HepG2 (cell line): Measurements from ENCODE around the gene NDUFB8. TPM values are rescaled to one million over a fixed set of nuclear protein-coding genes. Genes with fewer than 3 reads are reported as not detected.
A peak's percentile ranks its signal among the peaks of the same experiment; 100 is the strongest.

Experiments used
- ARID3A ChIP-seq: IDR thresholded peaks from 2 replicates; pipeline ENCODE4 v1.6.1; 2012; ENCODE audit warnings: low read depth, low read length, improper control_type of control experiment
- ARNT2 ChIP-seq: sonication (generic); formaldehyde crosslinking; IDR thresholded peaks from 2 replicates; pipeline ENCODE4 v1.8.0; 2022; ENCODE audit warnings: mild to moderate bottlenecking, low read depth, missing genetic modification reagents, moderate library complexity
- BRD4 ChIP-seq: sonication (generic); formaldehyde crosslinking; IDR thresholded peaks from 2 replicates; pipeline ENCODE4 v1.4.0; 2020; ENCODE audit warnings: missing genetic modification reagents
- DNMT1 ChIP-seq: sonication (generic); formaldehyde crosslinking; IDR thresholded peaks from 2 replicates; pipeline ENCODE4 v1.5.1; 2020; ENCODE audit warnings: mild to moderate bottlenecking, missing genetic modification reagents
- EP300 ChIP-seq, 3 experiments: sonication (generic) in 1 of 3; formaldehyde crosslinking in 1 of 3; IDR thresholded peaks; 2 replicates each; pipeline versions ENCODE4 v1.5.1 to v1.6.1; 2011 to 2020; ENCODE audit warnings: low read depth in 2 of 3, low read length in 2 of 3, borderline replicate concordance in 1 of 3, improper control_type of control experiment in 1 of 3, mild to moderate bottlenecking in 1 of 3, missing genetic modification reagents in 1 of 3, moderate library complexity in 1 of 3
- HNRNPH1 ChIP-seq: fragments of 200-400 bp; formaldehyde crosslinking; optimal IDR thresholded peaks from 2 replicates; pipeline ENCODE3; 2017; ENCODE audit warnings: mild to moderate bottlenecking, low read depth, low read length
- HOXA9 ChIP-seq: sonication (generic); formaldehyde crosslinking; IDR thresholded peaks from 2 replicates; pipeline ENCODE4 v1.8.1; 2022; ENCODE audit warnings: missing genetic modification reagents, mild to moderate bottlenecking, moderate library complexity, borderline replicate concordance
- IKZF5 ChIP-seq: IDR thresholded peaks from 2 replicates; pipeline ENCODE4 v1.6.1; 2018; ENCODE audit warnings: missing genetic modification reagents, mild to moderate bottlenecking, missing compliant biosample characterization
- KMT2A ChIP-seq: sonication (generic); formaldehyde crosslinking; IDR thresholded peaks from 2 replicates; pipeline ENCODE4 v1.4.0; 2020; ENCODE audit warnings: missing genetic modification reagents
- POLR2A ChIP-seq, 2 experiments: IDR thresholded peaks; 2 replicates each; pipeline ENCODE4 v1.6.1; 2011; ENCODE audit warnings: low read depth in 2 of 2, low read length in 2 of 2, mild to moderate bottlenecking in 1 of 2, moderate library complexity in 1 of 2; ENCODE audit not compliant: insufficient read depth in 1 of 2
- RARG ChIP-seq: sonication (generic); formaldehyde crosslinking; IDR thresholded peaks from 2 replicates; pipeline ENCODE4 v1.4.0; 2020; ENCODE audit warnings: low read depth, mild to moderate bottlenecking, missing genetic modification reagents
- SRSF1 ChIP-seq: fragments of 200-400 bp; formaldehyde crosslinking; optimal IDR thresholded peaks from 2 replicates; pipeline ENCODE3; 2017; ENCODE audit warnings: mild to moderate bottlenecking, low read depth, low read length, moderate library complexity
- ZBTB4 ChIP-seq: sonication (generic); formaldehyde crosslinking; IDR thresholded peaks from 2 replicates; pipeline ENCODE4 v1.4.0; 2020; ENCODE audit warnings: missing genetic modification reagents, mild to moderate bottlenecking, borderline replicate concordance
- ZFY ChIP-seq: sonication (generic); formaldehyde crosslinking; IDR thresholded peaks from 2 replicates; pipeline ENCODE4 v1.4.0; 2020; ENCODE audit warnings: missing genetic modification reagents
- ZNF143 ChIP-seq: sonication (generic); formaldehyde crosslinking; IDR thresholded peaks from 2 replicates; pipeline ENCODE4 v1.4.0; 2020; ENCODE audit warnings: missing genetic modification reagents
- ZNF18 ChIP-seq: sonication (generic); formaldehyde crosslinking; IDR thresholded peaks from 2 replicates; pipeline ENCODE4 v1.8.0; 2022; ENCODE audit warnings: mild to moderate bottlenecking, missing genetic modification reagents; ENCODE audit not compliant: insufficient replicate concordance
- ZNF225 ChIP-seq: sonication (generic); formaldehyde crosslinking; IDR thresholded peaks from 2 replicates; pipeline ENCODE4 v1.4.0; 2020; ENCODE audit warnings: mild to moderate bottlenecking, missing genetic modification reagents
- ZNF317 ChIP-seq: sonication (generic); formaldehyde crosslinking; IDR thresholded peaks from 2 replicates; pipeline ENCODE4 v1.5.0; 2020; ENCODE audit warnings: mild to moderate bottlenecking, missing genetic modification reagents
- ZNF670 ChIP-seq: sonication (generic); formaldehyde crosslinking; IDR thresholded peaks from 2 replicates; pipeline ENCODE4 v1.8.0; 2022; ENCODE audit warnings: mild to moderate bottlenecking, missing genetic modification reagents, borderline replicate concordance
- ZNF792 ChIP-seq: IDR thresholded peaks from 2 replicates; pipeline ENCODE4 v1.6.1; 2016
- polyA plus RNA-seq, 8 experiments: library from polyadenylated mRNA; depleted of rRNA in 3 of 8; stranded (reverse) in 7 of 8; unstranded in 1 of 8; fragments of >200 nt; fragmentation: Illumina TruSeq in 4 of 8; extraction: Trizol in 4 of 8; gene quantifications; 2 replicates each; pipeline versions ENCODE4 v1.2.1 to v1.2.3, GENCODE V29; 2011 to 2016; ENCODE audit warnings: low read depth in 4 of 8, missing spikeins in 1 of 8, mixed read lengths in 1 of 8; ENCODE audit not compliant: insufficient read depth in 1 of 8
- total RNA-seq, 5 experiments: library from RNA; depleted of rRNA; stranded (reverse); fragments of >200 nt; fragmentation: Illumina TruSeq; extraction: Trizol; gene quantifications; 2 replicates each; pipeline ENCODE4 v1.2.3, GENCODE V29; 2016; ENCODE audit warnings: low read depth in 1 of 5

NDUFB8 gene
- total and polyA plus RNA-seq, 2 of the 13 experiments (the other 11 are each of a cell fraction or from before 2014, with no cell fraction given): 210 to 216 TPM

- TF ChIP-seq ZBTB4 (CRISPR knock-in tag) (no peak), ZNF792 (0 out of 2 replicates have a peak, but pooled peaks have one; percentile 18), KMT2A (peak; percentile 56), ZNF225 (CRISPR knock-in tag) (peak; percentile 27), RARG (CRISPR knock-in tag) (no peak), ZNF143 (CRISPR knock-in tag) (peak; percentile 65; the same call in 1 of the 2 replicates), ARID3A (0 out of 2 replicates have a peak, but pooled peaks have one; percentile 19), SRSF1 (peak; percentile 38), DNMT1 (CRISPR knock-in tag) (no peak), ZNF670 (CRISPR knock-in tag) (0 out of 2 replicates have a peak, but pooled peaks have one; percentile 50), ZNF317 (CRISPR knock-in tag) (0 out of 2 replicates have a peak, but pooled peaks have one; percentile 30), IKZF5 (CRISPR knock-in tag) (peak; percentile 34; the same call in 1 of the 2 replicates), HOXA9 (CRISPR knock-in tag) (no peak), ZNF18 (no peak), ARNT2 (peak; percentile 25; the same call in 1 of the 2 replicates), HNRNPH1 (no peak), POLR2A (IDR thresholded peaks at IDR 0.05; ENCODE audit: insufficient read depth in 1 of 2, low read depth in 2 of 2, low read length in 2 of 2) (peak; percentile 65 to 81; a peak in 3 of 4 replicates), EP300 (IDR thresholded peaks at IDR 0.05; ENCODE audit: low read depth in 2 of 2, low read length in 2 of 2) (no peak), EP300 (CRISPR knock-in tag; IDR thresholded peaks at IDR 0.05; ENCODE audit: borderline replicate concordance) (no peak), ZFY (peak; percentile 63; the same call in 1 of the 2 replicates), BRD4 (CRISPR knock-in tag) (0 out of 2 replicates have a peak, but pooled peaks have one; percentile 27)
Measured at GRCh38 chr10:100529475-100530298, at the start of gene NDUFB8 (continued).
